AML-193 (cell line): Measurements from ENCODE around the gene DENND4C.
"Not testable (repeated sequence)": the region's sequence is repeated elsewhere in the genome, so short reads cannot be mapped to it uniquely, and the experiment has no call there.

ENCODE experiments used
- DNase-seq, 2 experiments: peaks; one replicate each; lab custom pipeline; 2025; lab: John Stamatoyannopoulos, UW

Gene DENND4C

DNA sequence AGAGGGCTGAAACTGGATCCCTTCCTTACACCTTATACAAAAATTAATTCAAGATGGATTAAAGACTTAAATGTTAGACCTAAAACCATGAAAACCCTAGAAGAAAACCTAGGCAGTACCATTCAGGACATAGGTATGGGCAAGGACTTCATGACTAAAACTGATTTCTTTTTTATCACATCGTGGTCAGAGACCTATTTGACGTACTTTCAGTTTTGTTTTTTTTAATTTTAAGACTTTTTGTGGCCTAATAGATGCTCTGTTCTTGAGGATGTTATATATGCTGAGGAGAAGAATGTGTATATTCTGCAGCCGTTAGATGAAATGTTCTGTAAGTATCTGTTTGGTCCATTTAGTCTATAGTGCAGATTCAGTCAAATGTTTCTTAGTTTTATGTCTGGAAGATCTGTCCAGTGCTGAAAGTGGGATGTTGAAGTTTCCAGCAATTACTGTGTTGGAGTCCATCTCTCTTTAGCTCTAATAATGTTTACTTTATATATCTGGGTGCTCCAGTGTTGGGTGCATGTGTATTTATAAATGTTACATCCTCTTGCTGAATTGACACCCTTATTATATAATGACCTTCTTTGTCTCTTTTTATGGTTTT lies 36.4 kb downstream of the DENND4C start:
- not testable (repeated sequence) for DNase-seq

DNA sequence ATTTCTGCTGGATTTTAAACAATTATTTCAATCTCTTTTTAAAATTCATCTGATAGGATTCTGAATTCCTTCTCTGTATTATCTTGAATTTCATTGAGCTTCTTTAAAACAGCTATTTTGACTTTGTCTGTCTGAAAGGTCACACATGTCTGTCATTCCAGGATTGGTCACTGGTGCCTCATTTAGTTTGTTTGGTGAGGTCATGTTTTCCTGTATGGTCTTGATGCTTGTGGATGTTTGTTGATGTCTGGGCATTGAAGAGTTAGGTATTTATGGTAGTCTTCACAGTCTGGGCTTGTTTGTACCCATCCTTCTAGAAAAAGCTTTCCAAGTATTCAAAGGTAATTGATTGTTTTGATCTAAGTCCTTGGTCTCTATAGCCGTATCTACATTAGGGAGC lies 39.1 kb downstream of the DENND4C start:
- no peak for DNase-seq

DNA sequence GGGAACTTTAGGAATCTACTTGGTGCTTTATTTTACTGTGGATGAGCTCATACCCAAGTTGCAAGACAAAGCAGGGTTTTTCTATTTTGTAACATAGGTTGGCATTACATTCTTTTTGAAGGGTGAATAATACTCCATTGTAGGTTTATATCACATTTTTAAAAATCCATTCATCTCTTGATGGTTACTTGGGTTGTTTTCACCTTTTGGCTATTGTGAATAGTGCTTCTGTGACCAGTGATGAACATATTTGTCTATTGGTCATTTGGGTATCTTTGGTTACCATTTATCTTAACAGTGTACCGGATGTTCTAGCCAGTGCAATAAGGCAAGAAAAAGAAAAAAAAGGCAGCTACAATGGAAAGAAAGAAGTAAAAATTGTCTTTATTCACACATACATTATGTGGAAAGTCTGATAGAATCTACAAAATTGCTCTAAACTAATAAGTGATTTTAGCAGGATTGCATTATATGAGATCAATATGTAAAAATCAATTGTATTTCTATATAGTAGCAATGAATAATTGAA lies 40.0 kb downstream of the DENND4C start:
- no peak for DNase-seq

DNA sequence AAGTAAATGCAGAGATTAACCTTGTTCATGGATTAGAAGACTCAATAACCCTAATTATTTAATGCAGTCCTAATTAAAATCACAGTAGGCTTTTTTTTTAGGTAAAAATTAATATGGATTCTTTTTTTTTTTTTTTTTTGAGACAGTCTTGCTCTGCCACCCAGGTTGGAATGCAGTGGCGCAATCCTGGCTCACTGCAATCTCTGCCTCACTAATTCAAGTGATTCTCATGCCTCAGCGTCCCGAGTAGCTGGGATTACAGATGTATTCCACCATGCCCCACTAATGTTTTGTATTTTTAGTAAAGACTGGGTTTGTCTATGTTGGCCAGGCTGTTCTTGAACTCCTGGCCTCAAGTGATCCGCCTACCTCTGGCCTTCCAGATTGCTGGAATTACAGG lies 40.6 kb downstream of the DENND4C start:
- DNase-seq, result no peak

DNA sequence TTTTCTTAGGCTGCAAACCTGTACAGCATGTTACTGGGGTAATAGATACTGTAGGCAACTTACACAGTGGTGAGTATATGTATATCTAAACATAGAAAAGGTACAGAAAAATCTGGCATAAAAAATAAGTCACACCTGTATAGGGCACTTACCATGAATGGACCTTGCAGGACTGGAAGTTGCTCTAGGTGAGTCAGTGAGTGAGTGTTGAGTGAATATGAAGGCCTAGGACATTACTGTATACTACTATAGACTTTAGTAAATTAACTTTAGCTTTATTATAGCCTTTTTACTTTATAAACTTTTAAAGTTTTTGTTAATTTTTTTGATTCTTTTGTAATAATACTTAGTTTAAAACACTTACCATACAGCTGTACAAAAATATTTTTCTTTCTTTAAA lies 51.3 kb downstream of the DENND4C start:
- no peak for DNase-seq

DNA sequence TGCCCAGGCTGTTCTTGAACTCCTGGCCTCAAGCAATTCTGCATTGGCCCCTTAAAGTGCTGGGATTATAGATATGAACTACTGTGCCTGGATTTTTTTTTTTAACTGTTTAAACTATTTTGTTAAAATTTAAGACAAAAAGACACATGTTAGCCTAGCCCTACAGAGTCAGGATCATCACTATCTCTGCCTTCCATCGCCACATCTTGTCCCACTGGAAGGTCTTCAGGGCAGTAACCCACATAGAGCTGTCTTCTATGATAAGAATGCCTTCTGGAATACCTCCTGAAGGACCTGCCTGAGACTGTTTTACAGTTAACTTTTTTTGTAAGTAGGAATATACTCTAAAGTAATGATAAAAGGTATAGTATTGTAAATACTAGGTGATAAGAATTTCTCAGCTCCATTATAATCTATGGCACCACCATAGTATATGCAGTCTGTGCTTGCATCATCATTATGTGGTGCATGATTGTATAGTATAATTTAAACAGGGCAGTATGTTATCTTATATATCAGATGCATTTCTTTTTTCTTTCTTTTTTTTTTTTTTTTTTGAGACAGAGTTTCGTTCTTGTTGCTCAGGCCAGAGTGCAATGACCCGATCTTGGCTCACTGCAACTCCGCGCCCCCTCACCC lies 52.7 kb downstream of the DENND4C start:
- DNase-seq, result no peak

DNA sequence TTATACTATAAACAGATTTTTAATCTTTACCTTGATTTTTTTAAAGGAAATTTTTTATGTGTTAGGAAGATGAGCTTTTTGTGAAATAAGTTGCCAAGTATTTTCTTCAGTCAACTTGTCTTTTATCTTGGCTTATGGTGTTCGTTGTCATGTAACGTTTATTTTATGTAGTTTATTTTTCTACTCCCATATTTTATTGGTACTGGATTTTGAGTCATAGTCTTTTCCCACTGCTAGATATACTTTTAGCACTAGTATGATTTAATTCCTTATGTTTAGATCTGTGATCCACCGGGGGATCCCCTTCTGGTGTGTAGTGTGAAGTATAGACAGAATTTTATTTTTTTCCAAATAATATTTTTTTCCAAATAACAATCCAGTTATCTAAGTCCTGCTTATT lies 54.2 kb downstream of the DENND4C start:
- no peak for DNase-seq

DNA sequence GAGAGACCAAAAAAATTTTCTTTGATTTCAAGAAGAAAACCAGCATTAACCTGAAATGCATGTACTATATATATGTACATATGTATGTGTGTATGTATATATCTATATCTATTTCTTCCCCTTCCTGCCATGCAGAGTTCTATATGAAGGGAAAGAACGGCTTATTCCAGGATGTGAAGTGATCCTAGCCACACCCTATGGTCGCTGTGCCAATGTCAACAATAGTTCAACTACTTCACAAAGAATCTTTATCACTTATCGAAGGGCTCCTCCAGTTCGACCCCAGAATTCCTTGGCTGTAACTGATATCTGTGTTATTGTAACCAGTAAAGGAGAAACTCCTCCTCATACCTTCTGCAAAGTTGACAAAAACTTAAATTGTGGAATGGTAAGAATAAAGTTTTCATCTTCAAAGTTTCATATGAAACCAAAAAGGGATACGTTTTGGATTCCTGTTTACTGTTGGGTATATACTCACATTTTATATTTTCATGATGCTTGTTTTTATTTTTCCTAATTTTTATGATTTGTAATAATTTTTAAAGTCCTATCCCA lies 56.2 kb downstream of the DENND4C start:
- no peak for DNase-seq

DNA sequence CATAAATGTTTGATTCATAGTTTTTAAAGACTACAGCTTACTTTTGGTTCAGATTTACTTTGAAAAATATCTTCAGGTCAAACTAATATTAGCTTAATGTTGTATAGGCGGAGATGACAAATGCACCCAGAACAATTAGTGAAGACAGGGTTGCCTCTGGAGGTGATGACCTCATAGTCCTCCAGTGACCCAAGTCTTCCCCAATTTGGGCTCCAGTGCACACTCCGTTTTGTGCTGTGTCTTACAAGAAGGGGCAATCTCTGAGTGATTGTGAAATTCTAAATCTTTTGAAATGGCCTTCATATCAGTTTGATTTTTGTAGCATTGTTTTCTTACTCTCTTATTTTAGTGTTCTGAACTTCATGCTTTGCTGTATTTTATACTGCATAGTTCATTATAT lies 57.6 kb downstream of the DENND4C start:
- DNase-seq, result no peak

DNA sequence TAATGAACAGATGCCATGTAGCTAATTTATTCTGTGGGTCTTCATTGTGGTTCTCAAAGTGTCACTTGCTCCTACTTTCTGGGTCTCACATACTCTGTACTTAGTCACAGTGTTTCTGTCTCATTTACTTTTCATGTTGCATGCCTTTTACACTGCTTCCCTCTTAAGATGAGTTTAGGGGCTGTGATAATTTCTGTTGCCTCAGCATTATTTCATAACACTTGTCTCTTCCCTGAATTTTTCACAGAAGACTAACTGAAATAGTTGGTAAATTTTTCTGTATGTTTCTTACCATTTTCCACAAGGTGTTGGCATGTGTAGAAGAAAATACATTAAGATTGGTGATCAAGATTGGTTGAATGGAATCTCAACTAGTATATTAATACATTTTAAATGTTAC lies 59.6 kb downstream of the DENND4C start:
- DNase-seq, result no peak

DNA sequence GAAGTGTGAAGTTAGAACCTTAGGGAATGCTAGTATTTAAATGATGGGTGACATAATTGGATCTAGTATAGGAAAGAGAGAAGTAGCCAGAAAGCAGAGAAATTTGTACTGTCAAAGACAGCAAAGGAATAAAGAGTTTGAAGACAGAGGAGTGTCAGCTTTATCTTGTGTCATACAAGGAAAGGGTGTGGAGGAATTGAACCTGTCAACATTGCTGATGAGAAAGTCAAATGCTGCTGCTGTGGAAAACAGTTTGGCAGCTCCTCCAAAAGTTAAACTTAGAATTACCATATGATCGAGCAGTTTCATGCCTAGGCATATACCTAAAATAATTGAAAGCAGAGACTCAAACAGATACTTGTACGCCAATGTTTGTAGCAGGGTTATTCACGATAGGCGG lies 63.7 kb downstream of the DENND4C start:
- DNase-seq, result no peak

DNA sequence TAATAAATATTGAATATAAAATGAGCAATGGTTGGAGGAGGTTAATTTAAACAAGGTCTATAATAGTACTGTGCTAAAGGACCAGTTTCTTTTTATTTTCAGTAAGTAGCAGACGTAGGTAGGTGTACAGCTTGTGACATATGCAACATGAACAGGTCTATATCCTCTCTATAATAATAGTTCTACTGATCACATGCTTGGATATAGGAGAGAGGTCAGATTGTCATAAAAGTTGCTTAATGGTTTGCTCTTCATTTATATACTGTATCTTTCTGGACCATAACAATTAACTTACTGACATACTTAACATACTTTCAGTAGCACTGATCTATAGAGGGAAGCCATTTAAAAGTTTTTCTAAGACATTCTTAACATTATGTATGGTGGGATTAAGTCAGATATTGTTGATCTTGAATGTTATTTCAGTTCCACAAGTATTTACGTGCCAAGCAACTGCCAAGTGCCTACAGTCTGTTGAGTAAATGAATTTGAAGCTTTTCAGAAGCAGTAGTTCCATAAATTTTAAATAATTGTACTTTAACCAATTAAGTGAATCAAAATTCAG lies 68.0 kb downstream of the DENND4C start:
- DNase-seq, result no peak

DNA sequence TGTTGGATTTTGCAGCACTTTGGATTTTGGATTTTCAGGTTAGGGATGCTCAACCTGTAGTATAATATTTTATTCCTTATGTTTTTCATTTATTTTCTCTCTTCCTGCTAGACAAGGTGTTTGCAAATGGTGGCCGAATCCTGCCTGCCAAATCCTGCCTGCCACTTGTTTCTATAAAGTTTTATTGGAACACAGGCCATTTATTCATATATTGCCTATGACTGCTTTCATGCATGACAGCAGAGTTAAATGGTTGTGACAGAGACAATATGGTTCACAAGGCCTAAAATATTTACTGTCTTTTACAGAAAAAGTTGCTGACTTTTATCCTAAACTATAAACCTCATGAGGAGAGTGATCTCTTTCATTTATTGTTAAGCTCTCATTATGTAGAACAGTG lies 72.7 kb downstream of the DENND4C start:
- DNase-seq, result no peak

DNA sequence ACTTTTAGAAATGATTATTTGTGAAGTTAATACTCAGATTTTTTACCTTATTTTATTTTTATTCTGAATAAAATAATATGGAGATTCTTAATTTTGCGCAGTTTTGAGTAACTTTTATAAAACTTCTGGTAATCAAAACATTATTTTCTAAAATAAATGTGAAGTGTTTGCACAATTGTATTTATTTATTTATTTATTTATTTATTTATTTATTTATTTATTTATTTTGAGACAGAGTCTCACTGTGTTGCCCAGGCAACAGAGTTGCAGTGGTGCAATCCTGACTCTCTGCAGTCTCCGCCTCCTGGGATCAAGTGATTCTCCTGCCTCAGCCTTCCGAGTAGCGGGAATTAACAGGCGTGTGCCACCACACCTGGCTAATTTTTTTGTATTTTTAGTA lies 76.1 kb downstream of the DENND4C start:
- DNase-seq, result no peak

DNA sequence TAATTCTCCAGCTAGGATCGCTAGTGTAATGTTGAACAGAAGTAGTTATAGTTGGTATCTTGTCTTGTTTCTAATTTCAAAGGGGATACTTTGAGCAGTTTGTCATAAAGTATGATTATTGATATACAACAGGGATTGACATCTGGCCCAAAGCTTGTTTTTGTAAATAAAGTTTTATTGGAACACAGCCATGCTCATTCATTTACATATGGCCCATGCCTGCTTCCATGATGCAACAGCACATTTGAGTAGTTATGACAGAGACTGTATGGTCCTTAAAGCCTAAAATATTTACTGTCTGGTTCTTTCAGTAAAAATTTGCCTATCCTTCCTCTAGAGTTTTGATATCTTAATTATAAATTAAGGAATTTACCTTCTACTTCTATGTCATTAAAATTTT lies 79.8 kb downstream of the DENND4C start:
- no peak for DNase-seq

DNA sequence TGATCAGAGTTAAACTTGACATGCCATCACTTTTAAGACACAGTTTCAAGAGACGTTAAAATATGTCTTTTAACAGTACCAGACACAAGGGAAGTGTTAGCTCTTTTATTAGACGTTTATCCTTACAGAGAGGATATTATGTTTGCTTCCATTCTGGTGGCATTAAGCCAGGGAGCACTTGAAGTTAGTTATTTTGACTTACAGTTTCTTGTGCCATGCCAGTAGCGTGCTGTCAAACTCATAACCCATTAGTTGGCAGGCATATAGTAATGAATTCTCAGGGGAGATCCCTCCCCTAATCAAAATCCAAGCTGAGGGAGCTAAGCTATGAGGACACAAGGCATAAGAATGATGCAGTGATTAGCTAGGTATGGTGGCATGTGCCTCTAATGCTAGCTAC lies 83.1 kb downstream of the DENND4C start:
- no peak for DNase-seq

DNA sequence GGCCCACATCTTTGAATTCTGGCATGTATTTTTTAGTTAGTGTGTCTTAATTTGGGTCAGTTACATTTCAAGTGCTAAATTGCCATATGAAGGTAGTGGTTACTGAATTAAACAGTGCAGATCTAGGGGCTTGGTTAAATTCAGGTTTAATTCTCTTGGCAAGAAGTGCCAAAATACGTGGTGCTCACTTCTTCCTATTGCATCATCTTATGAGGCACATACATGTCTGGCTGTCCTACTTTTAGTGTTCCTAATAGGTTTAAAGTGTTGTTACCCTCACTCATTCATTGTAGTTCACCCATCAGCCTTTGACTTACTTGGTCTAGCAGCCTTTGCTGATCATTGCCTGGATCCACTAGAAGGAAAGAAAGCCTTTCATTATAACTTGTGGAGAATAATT lies 90.0 kb downstream of the DENND4C start:
- DNase-seq, result no peak

DNA sequence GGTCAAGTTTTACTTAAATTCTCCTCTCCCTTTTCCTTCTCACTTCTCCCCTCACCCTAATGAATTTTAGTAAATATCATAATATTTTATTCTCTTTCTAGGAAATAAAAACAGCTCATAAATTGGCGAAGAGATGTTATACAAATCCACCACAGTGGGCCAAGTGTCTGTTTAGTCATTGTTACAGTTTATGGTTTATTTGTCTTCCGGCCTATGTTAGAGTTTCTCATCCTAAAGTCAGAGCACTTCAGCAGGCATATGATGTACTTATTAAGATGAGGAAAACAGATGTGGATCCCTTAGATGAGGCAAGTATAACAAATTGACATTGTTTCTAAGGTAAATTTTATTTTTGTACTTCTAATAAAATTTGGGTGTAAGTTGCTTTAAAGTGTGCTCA lies 101.4 kb downstream of the DENND4C start:
- no peak for DNase-seq

DNA sequence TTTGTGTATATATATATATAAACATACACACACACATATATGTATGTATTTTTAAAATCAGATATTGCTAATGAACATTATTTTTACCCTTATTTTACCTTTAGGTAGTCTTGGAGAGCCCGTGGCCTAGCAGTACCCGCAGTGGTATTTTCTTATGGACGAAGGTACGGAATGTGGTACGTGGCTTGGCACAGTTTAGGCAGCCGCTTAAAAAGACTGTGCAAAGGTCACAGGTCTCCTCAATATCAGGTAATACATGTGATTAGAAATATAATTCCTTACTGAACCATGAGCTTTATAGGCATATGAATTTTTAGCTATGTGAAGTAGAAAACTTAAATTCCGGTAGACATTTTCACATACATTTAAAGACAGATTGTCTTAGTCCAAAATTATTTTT lies 105.7 kb downstream of the DENND4C start:
- DNase-seq, result no peak

DNA sequence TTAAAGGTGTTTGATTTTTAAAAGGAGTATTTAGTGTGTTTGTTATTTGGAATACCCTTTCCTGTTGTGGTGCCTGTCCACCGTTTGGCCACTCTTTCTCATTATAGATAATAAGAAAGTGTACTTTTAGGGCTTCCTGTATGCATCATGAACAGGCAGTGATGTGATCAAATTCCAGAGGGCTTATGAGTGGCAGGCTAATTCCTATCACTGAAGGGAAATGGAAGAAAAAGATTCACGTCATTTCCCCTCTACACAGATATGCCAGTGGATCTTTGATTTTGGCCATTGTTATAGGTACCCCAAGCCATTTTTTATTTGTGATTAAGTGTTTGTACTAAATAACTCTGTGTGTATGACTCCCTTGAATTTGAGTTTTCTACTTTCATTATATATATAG lies 112.5 kb downstream of the DENND4C start:
- DNase-seq, result no peak

DNA sequence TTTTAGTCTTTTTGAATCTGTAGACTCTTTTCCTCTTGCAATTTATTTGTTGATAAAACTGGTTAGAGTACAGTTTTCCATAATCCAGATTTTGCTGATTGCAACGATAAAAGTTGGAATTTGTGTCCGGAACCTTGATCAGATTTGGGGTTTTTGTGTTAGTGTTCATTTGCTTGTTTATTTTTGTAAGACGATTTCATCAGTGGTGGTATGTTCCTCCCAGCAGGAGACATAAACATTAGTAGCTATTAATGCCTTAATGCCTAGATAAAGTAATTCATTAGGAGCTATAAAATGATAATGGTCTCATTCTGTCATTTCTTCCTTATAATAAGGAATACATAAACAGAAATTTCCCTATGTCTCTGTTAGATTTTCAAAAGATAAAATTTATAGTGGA lies 128.2 kb downstream of the DENND4C start:
- DNase-seq, result no peak

DNA sequence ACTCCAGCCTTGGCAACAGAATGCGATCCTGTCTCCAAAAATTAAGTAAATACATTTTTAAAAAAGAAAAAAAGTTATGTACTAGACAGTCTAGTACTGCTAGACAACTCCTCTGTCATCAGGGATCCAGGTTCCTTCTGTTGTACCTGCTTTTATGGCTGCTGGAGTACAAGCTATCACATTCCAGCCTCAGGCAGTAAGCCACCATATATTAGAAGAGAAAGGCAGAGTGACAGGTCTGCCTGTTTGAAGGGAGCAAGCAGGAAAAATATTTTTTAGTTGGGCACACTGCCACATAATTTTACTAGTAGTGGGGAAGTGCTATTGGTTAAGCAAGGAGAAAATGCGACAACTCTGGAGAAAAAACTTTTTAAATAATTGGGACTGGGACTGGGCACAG lies 138.6 kb downstream of the DENND4C start:
- no peak for DNase-seq

DNA sequence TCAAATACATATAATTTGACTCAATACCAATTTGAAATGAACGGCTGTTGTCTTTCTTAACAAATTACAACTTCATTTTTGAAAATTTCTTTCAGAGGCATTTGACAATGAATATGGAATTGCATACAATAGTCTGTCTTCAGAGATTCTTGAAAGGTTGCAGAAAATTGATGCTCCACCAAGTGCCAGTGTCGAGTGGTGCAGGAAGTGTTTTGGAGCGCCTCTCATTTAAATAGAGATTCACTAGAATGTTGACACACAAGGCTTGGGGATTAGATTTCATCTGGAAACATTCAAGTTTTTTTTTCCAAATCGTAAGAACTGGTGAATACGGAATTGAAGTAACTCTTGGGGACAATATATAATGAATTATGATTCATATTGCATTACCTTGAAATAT lies 141.4 kb downstream of the DENND4C start:
- DNase-seq, result peak in 1 of 2 experiments; percentile 15
